Urinary bladder (tissue), 4 donors: ENCODE results near the gene ERICH6B. TPM values are rescaled to one million over a fixed set of nuclear protein-coding genes. Genes with fewer than 3 reads are reported as not detected.
"Not testable (repeated sequence)": the region's sequence is repeated elsewhere in the genome, so short reads cannot be mapped to it uniquely, and the experiment has no call there.

Source experiments
- DNase-seq: peaks from one replicate; pipeline ENCODE4 v3.0.0-alpha.2; 2015; ENCODE audit errors: extremely low spot score
- H3K27ac ChIP-seq: one replicate; pipeline ENCODE4 v1.5.1; 2013; ENCODE audit warnings: low read depth, mild to moderate bottlenecking, moderate library complexity
- H3K36me3 ChIP-seq: one replicate; pipeline ENCODE4 v1.6.1; 2013; ENCODE audit warnings: mild to moderate bottlenecking, moderate library complexity; ENCODE audit not compliant: insufficient read depth
- H3K4me1 ChIP-seq: one replicate; pipeline ENCODE4 v1.6.1; 2013; ENCODE audit warnings: mild to moderate bottlenecking, moderate library complexity; ENCODE audit not compliant: insufficient read depth
- H3K4me3 ChIP-seq: one replicate; pipeline ENCODE4 v1.5.1; 2013; ENCODE audit warnings: low read depth, low read length
- WGBS: extraction: QIAGEN DNeasy Blood & Tissue Kit; methylation state at CpG from one replicate; pipeline ENCODE4 v1.1.7; 2013; 5-methylcytosine and 5-hydroxymethylcytosine counted together
- polyA plus RNA-seq: library from polyadenylated mRNA; stranded (reverse); fragments of 200-250 nt; gene quantifications from one replicate; pipeline ENCODE4 v1.2.3, GENCODE V29; 2013
- total RNA-seq: library from RNA; depleted of rRNA; stranded (reverse); fragments of >200 nt; gene quantifications from one replicate; pipeline ENCODE4 v1.2.3, GENCODE V29; 2014
- donor health status: healthy with polysubstance abuse.
- donor health status: healthy.

ERICH6B gene
- total RNA-seq (not detected), polyA plus RNA-seq (not detected)

GRCh38 chr13:45615501-45616101 lies at the start of gene ERICH6B:
ERICH6B (minus strand) TSS chr13:45615739; CDS start chr13:45597005, 18,734 bp downstream.
- DNase-seq, result peak; percentile 55
- no peak within 1 kb of the TSS for H3K27ac ChIP-seq
- H3K36me3 ChIP-seq, result no peaks in the 10 kb centered on the region
- 5% methylated on average over 27 of the region's 27 CpGs for WGBS
- no peaks in the 10 kb centered on the region for H3K4me1 ChIP-seq
- no peak within 1 kb of the TSS for H3K4me3 ChIP-seq

GRCh38 chr13:45662903-45663302 lies 47.4 kb upstream of the ERICH6B start:
- WGBS, result 100% methylated on average over 1 of the region's 1 CpG
- H3K4me3 ChIP-seq, DNase-seq, H3K36me3 ChIP-seq, H3K4me1 ChIP-seq, H3K27ac ChIP-seq: not testable (repeated sequence)

- WGBS, result 71% methylated on average over 1 of the region's 1 CpG
- Histone ChIP-seq H3K4me1 (no peaks in the 10 kb centered on the region), H3K36me3 (no peaks in the 10 kb centered on the region), H3K4me3 (no peak overlapping the region), H3K27ac (no peak overlapping the region)
- no peak for DNase-seq
Observed at GRCh38 chr13:45662162-45662561, 46.6 kb upstream of the ERICH6B start.

- DNase-seq, H3K4me1 ChIP-seq, H3K36me3 ChIP-seq, H3K27ac ChIP-seq, H3K4me3 ChIP-seq: not testable (repeated sequence)
- 25% methylated on average over 1 of the region's 1 CpG for WGBS
Observed at GRCh38 chr13:45660458-45660857, 44.9 kb upstream of the ERICH6B start.

- Histone ChIP-seq H3K27ac (no peak overlapping the region), H3K4me1 (no peaks in the 10 kb centered on the region), H3K36me3 (no peaks in the 10 kb centered on the region), H3K4me3 (no peak overlapping the region)
- no peak for DNase-seq
- 84% methylated on average over 3 of the region's 3 CpGs for WGBS
Observed at GRCh38 chr13:45659536-45659935, 44.0 kb upstream of the ERICH6B start.

GRCh38 chr13:45658586-45659235 lies 43.2 kb upstream of the ERICH6B start:
- Histone ChIP-seq H3K4me3 (no peak overlapping the region), H3K27ac (no peak overlapping the region), H3K36me3 (no peaks in the 10 kb centered on the region), H3K4me1 (no peaks in the 10 kb centered on the region)
- WGBS, result 91% methylated on average over 5 of the region's 5 CpGs
- no peak for DNase-seq

- H3K27ac ChIP-seq, result no peak overlapping the region
- DNase-seq, result no peak
- H3K4me3 ChIP-seq, result no peak overlapping the region
- H3K4me1 ChIP-seq, result no peaks in the 10 kb centered on the region
- no peaks in the 10 kb centered on the region for H3K36me3 ChIP-seq
- WGBS, result 77% methylated on average over 5 of the region's 5 CpGs
Observed at GRCh38 chr13:45654633-45655349, 39.3 kb upstream of the ERICH6B start.

GRCh38 chr13:45645263-45645662 lies 29.7 kb upstream of the ERICH6B start:
- not testable (repeated sequence) for DNase-seq, H3K4me1 ChIP-seq, H3K36me3 ChIP-seq, H3K27ac ChIP-seq, H3K4me3 ChIP-seq
- WGBS, result 81% methylated on average over 13 of the region's 17 CpGs

- not testable (repeated sequence) for H3K4me3 ChIP-seq, H3K4me1 ChIP-seq, DNase-seq, H3K27ac ChIP-seq, H3K36me3 ChIP-seq
- WGBS, result 88% methylated on average over 1 of the region's 1 CpG
Observed at GRCh38 chr13:45642159-45642558, 26.6 kb upstream of the ERICH6B start.

- 92% methylated on average over 1 of the region's 1 CpG for WGBS
Observed at GRCh38 chr13:45635291-45635690, 19.8 kb upstream of the ERICH6B start.

GRCh38 chr13:45630791-45631190 lies 15.3 kb upstream of the ERICH6B start:
- no peaks in the 10 kb centered on the region for H3K4me1 ChIP-seq
- H3K4me3 ChIP-seq, result no peak overlapping the region
- H3K36me3 ChIP-seq, result no peaks in the 10 kb centered on the region
- DNase-seq, result no peak
- WGBS, result 78% methylated on average over 7 of the region's 7 CpGs
- H3K27ac ChIP-seq, result no peak overlapping the region

More at GRCh38 chr13:45635291-45635690, 19.8 kb upstream of the ERICH6B start:
- H3K4me1 ChIP-seq, H3K27ac ChIP-seq, H3K4me3 ChIP-seq, DNase-seq, H3K36me3 ChIP-seq: not testable (repeated sequence)

GRCh38 chr13:45629940-45630339 lies 14.4 kb upstream of the ERICH6B start:
- WGBS, result 68% methylated on average over 1 of the region's 1 CpG
- H3K4me1 ChIP-seq, result no peaks in the 10 kb centered on the region

GRCh38 chr13:45628094-45628493 lies 12.6 kb upstream of the ERICH6B start:
- H3K4me3 ChIP-seq, result no peak overlapping the region
- no peaks in the 10 kb centered on the region for H3K36me3 ChIP-seq
- no peaks in the 10 kb centered on the region for H3K4me1 ChIP-seq
- no peak for DNase-seq
- WGBS, result 81% methylated on average over 3 of the region's 3 CpGs
- H3K27ac ChIP-seq, result no peak overlapping the region

More at GRCh38 chr13:45629940-45630339, 14.4 kb upstream of the ERICH6B start:
- Histone ChIP-seq H3K27ac (no peak overlapping the region), H3K36me3 (no peaks in the 10 kb centered on the region), H3K4me3 (no peak overlapping the region)
- no peak for DNase-seq

- Histone ChIP-seq H3K27ac (no peak overlapping the region), H3K4me1 (no peaks in the 10 kb centered on the region), H3K36me3 (no peaks in the 10 kb centered on the region), H3K4me3 (no peak overlapping the region)
- 52% methylated on average over 1 of the region's 1 CpG for WGBS
- DNase-seq, result no peak
Observed at GRCh38 chr13:45627656-45628055, 12.1 kb upstream of the ERICH6B start.
